Measurements from ENCODE around the gene REEP6.

GRCh38 chr19:1471515-1472160, 19.3 kb upstream of the REEP6 start:
- TF ChIP-seq CTCF (IDR thresholded peaks at IDR 0.05) (no peak; the same call in 1 of the 2 replicates), POLR2AphosphoS5 (IDR thresholded peaks at IDR 0.05; ENCODE audit: low read depth, low read length) (no peak), TCF7L2 (IDR thresholded peaks at IDR 0.05; ENCODE audit: low read depth, low read length) (no peak), SIN3A (IDR thresholded peaks at IDR 0.05; ENCODE audit: borderline replicate concordance, insufficient read depth, low read depth, low read length) (no peak)

All from Panc1 (cell line).